Measurements from ENCODE around the gene SGCD.

DNA sequence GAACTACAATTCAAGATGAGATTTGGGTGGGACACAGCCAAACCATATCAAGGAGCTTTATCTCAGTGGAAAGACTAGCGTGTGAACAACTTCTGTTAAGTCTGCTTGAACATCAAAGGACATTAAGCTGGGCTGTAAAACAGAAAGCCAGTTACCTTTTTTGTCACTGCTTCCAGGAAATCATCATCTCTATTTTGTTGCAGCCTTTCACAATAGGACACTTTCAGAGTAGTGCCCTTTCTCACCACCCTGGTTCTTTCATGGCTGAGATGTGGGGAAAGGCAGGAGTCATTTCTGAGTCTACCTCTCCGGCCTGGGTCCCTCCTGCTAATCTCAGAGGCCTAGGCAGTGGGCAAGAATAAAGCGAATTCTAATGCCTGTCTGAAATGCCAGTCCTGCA lies 426.9 kb downstream of the SGCD start:
- TF ChIP-seq POLR2A (IDR thresholded peaks at IDR 0.05), result no peak
- TF ChIP-seq, protein P1, sequence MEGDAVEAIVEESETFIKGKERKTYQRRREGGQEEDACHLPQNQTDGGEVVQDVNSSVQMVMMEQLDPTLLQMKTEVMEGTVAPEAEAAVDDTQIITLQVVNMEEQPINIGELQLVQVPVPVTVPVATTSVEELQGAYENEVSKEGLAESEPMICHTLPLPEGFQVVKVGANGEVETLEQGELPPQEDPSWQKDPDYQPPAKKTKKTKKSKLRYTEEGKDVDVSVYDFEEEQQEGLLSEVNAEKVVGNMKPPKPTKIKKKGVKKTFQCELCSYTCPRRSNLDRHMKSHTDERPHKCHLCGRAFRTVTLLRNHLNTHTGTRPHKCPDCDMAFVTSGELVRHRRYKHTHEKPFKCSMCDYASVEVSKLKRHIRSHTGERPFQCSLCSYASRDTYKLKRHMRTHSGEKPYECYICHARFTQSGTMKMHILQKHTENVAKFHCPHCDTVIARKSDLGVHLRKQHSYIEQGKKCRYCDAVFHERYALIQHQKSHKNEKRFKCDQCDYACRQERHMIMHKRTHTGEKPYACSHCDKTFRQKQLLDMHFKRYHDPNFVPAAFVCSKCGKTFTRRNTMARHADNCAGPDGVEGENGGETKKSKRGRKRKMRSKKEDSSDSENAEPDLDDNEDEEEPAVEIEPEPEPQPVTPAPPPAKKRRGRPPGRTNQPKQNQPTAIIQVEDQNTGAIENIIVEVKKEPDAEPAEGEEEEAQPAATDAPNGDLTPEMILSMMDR (IDR thresholded peaks at IDR 0.05), result no peak
- no peak for TF ChIP-seq POLR2AphosphoS5 (IDR thresholded peaks at IDR 0.05)
- no peak for TF ChIP-seq EP300 (IDR thresholded peaks at IDR 0.05; ENCODE audit: low read depth)

Data from transverse colon (tissue), 4 donors.